ENCODE measurements around the gene RNF41.

The RNF41 gene

GRCh38 chr12:56243731-56244181 is 22.0 kb upstream of the RNF41 start:
- no peak for DNase-seq (ENCODE audit: low read depth)
- H3K4me3 ChIP-seq (ENCODE audit: control insufficient read depth, low read depth, low read length): no peak overlapping the region
- no peak for TF ChIP-seq CTCF (IDR thresholded peaks at IDR 0.05; ENCODE audit: control insufficient read depth, insufficient read depth, low read depth, low read length, missing control alignments)

GRCh38 chr12:56242986-56243385 is 21.3 kb upstream of the RNF41 start:
- DNase-seq (ENCODE audit: low read depth): no peak
- H3K4me3 ChIP-seq (ENCODE audit: control insufficient read depth, low read depth, low read length): no peak overlapping the region
- no peak for TF ChIP-seq CTCF (IDR thresholded peaks at IDR 0.05; ENCODE audit: control insufficient read depth, insufficient read depth, low read depth, low read length, missing control alignments)

GRCh38 chr12:56241424-56242303 is 19.9 kb upstream of the RNF41 start:
- TF ChIP-seq CTCF (IDR thresholded peaks at IDR 0.05; ENCODE audit: control insufficient read depth, insufficient read depth, low read depth, low read length, missing control alignments): no peak
- no peak overlapping the region for H3K4me3 ChIP-seq (ENCODE audit: control insufficient read depth, low read depth, low read length)
- DNase-seq (ENCODE audit: low read depth): no peak

- H3K4me3 ChIP-seq (ENCODE audit: control insufficient read depth, low read depth, low read length): no peak overlapping the region
- DNase-seq (ENCODE audit: low read depth): no peak
- no peak for TF ChIP-seq CTCF (IDR thresholded peaks at IDR 0.05; ENCODE audit: control insufficient read depth, insufficient read depth, low read depth, low read length, missing control alignments)
Measured at GRCh38 chr12:56237552-56237951, 15.8 kb upstream of the RNF41 start.

GRCh38 chr12:56236985-56237384 is 15.3 kb upstream of the RNF41 start:
- TF ChIP-seq CTCF (IDR thresholded peaks at IDR 0.05; ENCODE audit: control insufficient read depth, insufficient read depth, low read depth, low read length, missing control alignments): no peak
- DNase-seq (ENCODE audit: low read depth): no peak
- H3K4me3 ChIP-seq (ENCODE audit: control insufficient read depth, low read depth, low read length): no peak overlapping the region

GRCh38 chr12:56236091-56236490 is 14.4 kb upstream of the RNF41 start:
- no peak for DNase-seq (ENCODE audit: low read depth)
- H3K4me3 ChIP-seq (ENCODE audit: control insufficient read depth, low read depth, low read length): no peak overlapping the region
- no peak for TF ChIP-seq CTCF (IDR thresholded peaks at IDR 0.05; ENCODE audit: control insufficient read depth, insufficient read depth, low read depth, low read length, missing control alignments)
